ENCODE data around the gene DUSP8. TPM values are rescaled to one million over a fixed set of nuclear protein-coding genes. Genes with fewer than 3 reads are reported as not detected.

The DUSP8 gene
- total RNA-seq, 2 experiments from 2014 or later = not detected

DNA sequence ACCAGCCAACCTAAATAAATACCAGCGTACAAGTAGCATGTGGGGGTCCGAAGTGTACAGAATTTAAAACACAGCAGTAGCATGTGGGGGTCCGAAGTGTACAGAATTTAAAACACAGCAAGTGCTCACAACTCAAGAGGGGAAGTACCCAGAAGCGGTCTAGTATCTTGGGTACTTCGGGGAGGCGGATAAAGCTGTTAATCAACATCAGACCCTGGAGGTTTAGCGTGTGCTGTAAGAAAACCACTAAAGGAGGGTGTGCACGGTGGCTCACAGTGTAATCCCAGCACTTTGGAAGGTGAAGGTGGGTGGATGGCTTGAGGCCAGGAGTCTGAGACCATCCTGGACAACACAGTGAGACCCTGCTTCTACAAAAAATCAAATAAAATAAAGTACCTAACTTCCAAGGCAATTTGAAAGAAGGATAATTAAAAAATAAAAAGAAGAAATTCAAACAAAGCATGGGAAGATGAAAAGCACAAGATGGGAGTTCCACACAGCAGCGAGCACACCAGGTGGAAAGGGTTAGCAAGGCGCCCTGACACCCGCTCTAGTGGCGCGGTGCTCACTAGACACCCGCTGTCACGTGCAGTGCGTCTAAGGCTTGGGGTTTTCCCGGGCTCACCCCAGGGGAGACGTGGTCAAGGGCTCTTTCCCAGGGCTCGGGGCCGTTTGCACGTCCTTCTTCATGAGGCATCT lies 50.5 kb downstream of the DUSP8 start:
- peak overlapping the region; percentile 72 for H3K4me2 ChIP-seq (ENCODE audit: low read length)
- H3K27ac ChIP-seq (ENCODE audit: low read depth, low read length, poor library complexity, severe bottlenecking) = peak overlapping the region; percentile 88
- peak overlapping the region; percentile 54; the same call in 1 of the 2 replicates for H2AFZ ChIP-seq (ENCODE audit: low read length)
- no TSS peak for BruUV-seq (replicated peaks)
- H3K9me3 ChIP-seq (ENCODE audit: low read length) = no peaks in the 10 kb centered on the region
- peak overlapping the region; percentile 52 for H3K4me3 ChIP-seq (ENCODE audit: low read depth, low read length, poor library complexity, severe bottlenecking)
- H3K4me1 ChIP-seq (ENCODE audit: insufficient read depth, low read length, poor library complexity, severe bottlenecking) = peaks cover 53% of the 10 kb centered on the region
- intact Hi-C loops (cut with micrococcal nuclease; ENCODE audit: unreplicated experiment) = loop anchor here (1.0 to 10.0 kb wide), 4 partner anchors 53 to 1177 kb away; partner anchors contain the start of gene LSP1
- DNase-seq (ENCODE audit: low spot score) = peak; percentile 71
- H3K79me2 ChIP-seq (ENCODE audit: insufficient read depth, low read depth, low read length) = peaks cover 17% of the 10 kb centered on the region
- H4K20me1 ChIP-seq (ENCODE audit: insufficient read depth, low read length) = no peaks in the 10 kb centered on the region
- no peaks in the 10 kb centered on the region for H3K9me2 ChIP-seq (ENCODE audit: insufficient read depth, low read length)
- no peak for TF ChIP-seq EZH2phosphoT487 (IDR thresholded peaks at IDR 0.05; ENCODE audit: borderline replicate concordance, low read depth, low read length)
- TF ChIP-seq, protein P1, sequence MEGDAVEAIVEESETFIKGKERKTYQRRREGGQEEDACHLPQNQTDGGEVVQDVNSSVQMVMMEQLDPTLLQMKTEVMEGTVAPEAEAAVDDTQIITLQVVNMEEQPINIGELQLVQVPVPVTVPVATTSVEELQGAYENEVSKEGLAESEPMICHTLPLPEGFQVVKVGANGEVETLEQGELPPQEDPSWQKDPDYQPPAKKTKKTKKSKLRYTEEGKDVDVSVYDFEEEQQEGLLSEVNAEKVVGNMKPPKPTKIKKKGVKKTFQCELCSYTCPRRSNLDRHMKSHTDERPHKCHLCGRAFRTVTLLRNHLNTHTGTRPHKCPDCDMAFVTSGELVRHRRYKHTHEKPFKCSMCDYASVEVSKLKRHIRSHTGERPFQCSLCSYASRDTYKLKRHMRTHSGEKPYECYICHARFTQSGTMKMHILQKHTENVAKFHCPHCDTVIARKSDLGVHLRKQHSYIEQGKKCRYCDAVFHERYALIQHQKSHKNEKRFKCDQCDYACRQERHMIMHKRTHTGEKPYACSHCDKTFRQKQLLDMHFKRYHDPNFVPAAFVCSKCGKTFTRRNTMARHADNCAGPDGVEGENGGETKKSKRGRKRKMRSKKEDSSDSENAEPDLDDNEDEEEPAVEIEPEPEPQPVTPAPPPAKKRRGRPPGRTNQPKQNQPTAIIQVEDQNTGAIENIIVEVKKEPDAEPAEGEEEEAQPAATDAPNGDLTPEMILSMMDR (conservative IDR thresholded peaks at IDR 0.05; ENCODE audit: low read length) = 0 out of 2 replicates have a peak, but pooled peaks have one; percentile 9
- ChIA-PET CTCF (ENCODE audit: unreplicated experiment) (interaction anchor here (0.7 kb wide), 1 partner anchor 53 kb away, joined by 5 read pairs; no protein-coding TSS in a partner anchor), POLR2A (interaction anchor here (0.6 to 1.0 kb wide), 2 partner anchors 36 to 53 kb away, joined by 3 to 4 read pairs; no protein-coding TSS in a partner anchor)
- H3K36me3 ChIP-seq (ENCODE audit: insufficient read depth, low read length) = no peaks in the 10 kb centered on the region

DNA sequence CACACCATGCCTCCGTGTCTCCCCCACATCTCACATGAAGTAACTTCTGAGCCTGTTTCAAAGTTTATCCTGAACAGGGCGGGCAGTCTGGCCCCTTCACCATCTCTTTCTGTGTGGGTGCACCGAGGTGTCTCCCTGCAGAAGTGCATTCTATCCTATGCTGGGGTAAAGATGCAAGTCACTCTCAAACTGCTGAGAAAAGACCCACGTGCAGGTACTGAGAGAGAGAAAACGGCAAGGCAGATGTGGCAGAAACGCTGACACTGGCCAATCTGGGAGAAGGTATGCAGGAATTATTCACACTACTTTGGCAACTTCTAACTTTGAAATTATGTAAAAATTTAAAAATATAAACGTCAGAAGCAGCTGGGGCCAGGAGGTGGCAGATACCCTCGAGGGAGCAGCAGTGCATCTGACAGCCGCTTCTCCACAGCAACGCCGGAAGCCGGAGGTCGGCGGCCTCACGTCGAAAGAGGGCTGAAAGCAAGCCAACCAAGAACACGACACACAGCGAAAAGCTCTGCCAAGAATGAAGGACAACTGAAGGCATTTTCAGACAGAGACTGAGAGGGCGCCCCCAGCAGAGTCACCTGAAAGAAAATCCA lies 51.3 kb downstream of the DUSP8 start:
- H3K4me1 ChIP-seq (ENCODE audit: insufficient read depth, low read length, poor library complexity, severe bottlenecking) = peaks cover 61% of the 10 kb centered on the region
- intact Hi-C loops (cut with micrococcal nuclease; ENCODE audit: unreplicated experiment) = loop anchor here (1.0 to 10.0 kb wide), 4 partner anchors 54 to 1176 kb away; partner anchors contain the start of gene LSP1
- H3K4me2 ChIP-seq (ENCODE audit: low read length) = peak overlapping the region; percentile 72
- no peaks in the 10 kb centered on the region for H4K20me1 ChIP-seq (ENCODE audit: insufficient read depth, low read length)
- H3K36me3 ChIP-seq (ENCODE audit: insufficient read depth, low read length) = no peaks in the 10 kb centered on the region
- H3K9me2 ChIP-seq (ENCODE audit: insufficient read depth, low read length) = no peaks in the 10 kb centered on the region
- peak overlapping the region; percentile 54; the same call in 1 of the 2 replicates for H2AFZ ChIP-seq (ENCODE audit: low read length)
- peak overlapping the region; percentile 88 for H3K27ac ChIP-seq (ENCODE audit: low read depth, low read length, poor library complexity, severe bottlenecking)
- H3K4me3 ChIP-seq (ENCODE audit: low read depth, low read length, poor library complexity, severe bottlenecking) = peak overlapping the region; percentile 52
- no peak for TF ChIP-seq EZH2phosphoT487 (IDR thresholded peaks at IDR 0.05; ENCODE audit: borderline replicate concordance, low read depth, low read length)
- TF ChIP-seq, protein P1 (conservative IDR thresholded peaks at IDR 0.05; ENCODE audit: low read length) = peak; percentile 64; the same call in 1 of the 2 replicates
- BruUV-seq (replicated peaks) = no TSS peak
- DNase-seq (ENCODE audit: low spot score) = peak; percentile 84
- ChIA-PET CTCF (ENCODE audit: unreplicated experiment) (interaction anchor here (0.7 kb wide), 1 partner anchor 54 kb away, joined by 5 read pairs; no protein-coding TSS in a partner anchor), POLR2A (interaction anchor here (0.6 to 1.0 kb wide), 2 partner anchors 37 to 54 kb away, joined by 3 to 4 read pairs; no protein-coding TSS in a partner anchor)
- no peaks in the 10 kb centered on the region for H3K9me3 ChIP-seq (ENCODE audit: low read length)
- H3K79me2 ChIP-seq (ENCODE audit: insufficient read depth, low read depth, low read length) = peaks cover 17% of the 10 kb centered on the region
